HG02840 (cell line): ENCODE results near the gene KRT86.

ENCODE experiments used
- ATAC-seq: cut with Tn5 transposase; IDR thresholded peaks from one replicate; pipeline ENCODE4 v1.9.1; 2021; ENCODE audit warnings: mild to moderate bottlenecking, moderate library complexity, moderate number of reproducible peaks; ENCODE audit not compliant: unreplicated experiment, low FRiP score

The KRT86 gene

DNA sequence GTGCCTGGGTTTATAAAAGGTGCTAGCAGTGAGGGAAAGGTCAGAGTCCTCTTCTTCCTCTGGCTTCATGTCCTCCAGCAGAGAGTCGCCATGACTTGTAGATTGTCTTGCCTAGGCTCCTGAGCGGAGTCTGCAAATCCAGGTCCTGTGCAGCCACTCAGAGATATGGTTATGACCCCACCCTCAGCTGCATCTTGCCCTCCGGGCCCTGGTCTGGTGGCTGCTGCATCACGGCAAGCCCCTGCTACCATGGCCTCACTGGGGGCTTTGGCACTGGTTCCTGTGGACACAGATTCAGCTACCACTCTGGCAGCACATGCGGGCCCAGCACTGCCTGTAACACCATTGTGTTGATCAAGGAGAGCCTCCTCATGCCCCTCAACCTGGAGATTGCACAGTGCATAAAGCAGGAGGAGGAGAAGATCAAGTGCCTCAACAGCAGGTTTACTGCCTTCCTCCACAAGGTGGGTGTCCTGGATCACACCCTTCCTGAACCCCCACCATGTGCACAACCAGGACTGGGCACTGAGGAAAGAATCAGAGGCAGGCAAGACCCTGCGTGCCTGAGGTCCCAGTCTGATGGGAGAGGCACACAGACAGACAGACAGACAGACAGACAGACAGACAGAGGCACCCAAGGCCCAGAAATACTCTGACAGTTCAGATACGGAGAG lies 10.5 kb upstream of the KRT86 start:
- no peak for ATAC-seq

DNA sequence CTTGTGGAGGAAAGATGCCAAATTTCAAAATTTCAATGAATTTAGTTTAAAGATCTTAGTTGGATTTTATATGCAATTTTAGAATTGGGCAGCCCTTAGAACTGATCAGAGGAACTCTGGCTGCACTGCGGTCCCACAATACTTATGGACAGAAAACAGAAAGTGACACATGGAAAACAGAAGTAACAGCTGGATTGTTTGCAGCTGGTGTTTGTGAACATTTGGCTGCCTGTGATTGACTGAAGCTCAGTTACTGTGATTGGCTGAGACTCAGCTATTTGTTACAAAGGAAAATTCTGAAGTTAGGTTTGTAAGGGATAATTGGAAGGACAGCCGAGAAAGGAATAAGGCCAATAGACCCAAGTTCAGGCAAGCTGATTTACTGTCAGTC lies 10.0 kb upstream of the KRT86 start:
- ATAC-seq: no peak

DNA sequence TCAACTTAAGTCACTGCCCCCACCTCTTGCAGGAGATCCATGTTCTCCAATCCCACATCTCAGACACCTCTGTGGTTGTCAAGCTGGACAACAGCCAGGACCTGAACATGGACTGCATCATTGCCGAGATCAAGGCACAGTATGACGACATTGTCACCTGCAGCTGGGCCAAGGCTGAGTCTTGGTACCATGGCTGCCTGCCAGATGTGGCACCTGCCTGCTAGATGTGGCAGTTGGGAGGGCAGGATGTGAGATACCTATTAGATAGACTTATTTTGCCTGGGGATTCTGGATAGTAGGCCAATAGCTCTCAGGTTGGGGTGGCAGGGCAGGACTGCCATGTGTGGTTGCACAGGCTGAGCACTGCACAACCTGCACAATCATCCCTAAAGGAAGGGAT lies 7.9 kb upstream of the KRT86 start:
- no peak for ATAC-seq

DNA sequence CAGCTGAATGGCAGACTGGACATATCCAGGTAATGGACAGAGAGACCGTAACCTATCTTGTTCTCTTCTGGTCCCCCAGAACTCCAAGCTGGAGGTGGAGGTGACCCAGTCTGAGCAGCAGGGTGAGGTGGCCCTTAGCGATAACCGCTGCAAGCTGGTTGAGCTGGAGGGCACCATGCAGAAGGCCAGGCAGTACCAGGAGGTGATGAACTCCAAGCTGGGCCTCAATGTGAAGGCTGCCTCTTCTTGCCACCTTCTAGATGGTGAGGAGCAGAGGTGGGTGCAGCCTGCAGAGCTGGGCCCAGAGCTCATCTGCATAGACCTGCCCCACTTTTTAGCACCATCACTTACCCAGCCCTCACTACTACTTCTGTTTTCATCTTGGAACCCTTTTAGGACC lies 7.2 kb upstream of the KRT86 start:
- ATAC-seq: no peak

DNA sequence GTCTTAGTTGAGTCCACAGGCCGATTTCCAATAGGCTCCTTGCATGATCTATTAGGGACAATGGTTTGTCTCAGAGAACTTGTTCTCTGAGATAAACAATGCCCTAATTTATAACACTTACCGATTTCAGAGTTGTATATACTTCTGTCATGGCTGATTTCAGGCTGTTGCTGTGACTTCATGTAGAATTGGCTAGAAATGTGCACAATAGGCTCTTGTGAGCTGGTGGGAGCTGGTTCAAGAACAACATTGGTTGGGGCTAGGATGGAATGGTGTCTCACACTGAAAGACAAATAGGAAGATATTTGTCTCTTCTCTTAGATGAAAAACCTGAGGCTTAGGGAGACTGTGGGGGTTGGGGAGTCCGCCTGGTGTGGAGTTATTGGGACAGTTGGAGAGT lies 6.7 kb upstream of the KRT86 start:
- no peak for ATAC-seq

DNA sequence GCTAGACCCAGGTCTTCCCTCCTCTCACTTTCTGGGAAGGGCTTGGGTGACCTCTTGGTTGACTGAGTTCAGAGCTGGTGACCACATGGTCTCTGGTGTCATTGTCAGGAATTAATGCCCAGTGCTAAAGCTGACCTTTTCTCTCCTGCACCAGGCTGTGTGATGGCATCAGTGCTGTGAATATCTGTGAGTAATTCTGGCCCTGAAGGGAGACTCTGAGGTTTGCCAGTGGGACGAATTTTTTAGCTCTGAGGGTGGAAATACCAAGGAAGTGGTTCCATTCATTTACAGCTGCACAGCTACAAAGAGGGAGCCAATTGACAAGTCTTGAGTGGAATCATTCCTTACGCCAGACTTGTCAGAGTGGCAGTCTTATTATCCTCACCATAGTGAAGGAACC lies 6.2 kb upstream of the KRT86 start:
- ATAC-seq: no peak

DNA sequence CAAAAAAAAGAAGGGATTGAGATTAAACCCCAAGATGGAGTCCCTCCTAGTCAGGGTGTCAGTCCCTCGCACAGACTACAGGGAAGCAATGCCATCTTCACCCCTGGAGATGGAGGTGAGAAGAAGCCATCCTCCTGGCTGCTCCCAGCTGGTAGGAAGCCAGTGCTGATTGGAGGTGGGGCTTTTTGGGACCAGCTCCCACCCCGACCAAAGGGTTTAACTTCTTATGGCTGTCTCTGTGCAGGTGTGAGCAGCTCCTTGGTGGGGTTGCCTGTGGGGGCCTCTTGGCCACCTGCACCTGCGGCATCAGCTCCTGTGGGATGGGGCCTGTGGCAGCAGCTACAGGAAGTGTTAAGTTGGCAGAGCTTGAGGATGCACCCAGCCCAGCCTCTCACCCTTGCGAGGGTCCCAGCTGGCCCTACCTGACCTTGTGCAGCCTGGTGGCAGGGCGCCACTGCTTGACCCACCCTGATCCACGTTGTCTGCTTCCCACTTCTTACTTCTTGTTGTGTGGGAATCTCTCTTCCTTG lies 3.8 kb upstream of the KRT86 start:
- ATAC-seq: no peak

DNA sequence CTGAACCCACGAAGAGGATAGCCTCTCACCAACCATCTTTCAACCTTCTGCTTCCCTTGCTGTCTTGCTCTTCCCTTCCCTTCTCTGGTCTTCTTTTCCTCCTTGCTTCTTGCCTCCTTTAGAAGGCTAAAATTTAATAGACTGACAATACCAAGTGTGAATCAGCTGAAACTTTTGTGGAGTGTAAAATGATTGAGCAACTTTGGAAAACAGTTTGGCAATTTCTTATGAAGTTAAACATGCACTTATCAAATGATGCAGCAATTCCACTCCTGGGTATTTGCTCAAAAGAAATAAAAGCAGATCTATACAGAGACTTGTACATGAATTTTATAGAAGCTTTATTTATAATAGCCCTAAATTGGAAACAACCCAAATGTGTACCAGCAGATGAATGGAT lies 3.3 kb upstream of the KRT86 start:
- no peak for ATAC-seq

DNA sequence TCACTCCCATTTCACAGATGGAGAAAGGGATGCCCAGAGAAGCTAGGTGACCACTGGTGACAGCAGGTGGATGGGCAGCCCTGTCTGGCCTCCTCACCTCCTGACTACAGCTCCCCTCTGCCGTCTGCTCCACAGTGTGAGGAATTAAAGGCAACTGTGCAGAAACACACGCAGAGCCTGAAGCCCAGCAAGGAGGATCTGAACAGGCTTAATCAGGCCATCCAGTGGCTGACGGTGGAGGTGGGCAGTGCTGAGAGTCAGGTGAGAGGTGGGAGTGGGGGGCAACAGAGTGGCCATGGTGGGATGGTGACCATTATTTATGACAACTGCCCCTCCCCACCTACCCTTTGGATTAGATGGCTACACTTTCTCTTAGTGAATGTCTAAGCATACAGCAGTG lies 1.2 kb downstream of the KRT86 start:
- ATAC-seq: no peak

DNA sequence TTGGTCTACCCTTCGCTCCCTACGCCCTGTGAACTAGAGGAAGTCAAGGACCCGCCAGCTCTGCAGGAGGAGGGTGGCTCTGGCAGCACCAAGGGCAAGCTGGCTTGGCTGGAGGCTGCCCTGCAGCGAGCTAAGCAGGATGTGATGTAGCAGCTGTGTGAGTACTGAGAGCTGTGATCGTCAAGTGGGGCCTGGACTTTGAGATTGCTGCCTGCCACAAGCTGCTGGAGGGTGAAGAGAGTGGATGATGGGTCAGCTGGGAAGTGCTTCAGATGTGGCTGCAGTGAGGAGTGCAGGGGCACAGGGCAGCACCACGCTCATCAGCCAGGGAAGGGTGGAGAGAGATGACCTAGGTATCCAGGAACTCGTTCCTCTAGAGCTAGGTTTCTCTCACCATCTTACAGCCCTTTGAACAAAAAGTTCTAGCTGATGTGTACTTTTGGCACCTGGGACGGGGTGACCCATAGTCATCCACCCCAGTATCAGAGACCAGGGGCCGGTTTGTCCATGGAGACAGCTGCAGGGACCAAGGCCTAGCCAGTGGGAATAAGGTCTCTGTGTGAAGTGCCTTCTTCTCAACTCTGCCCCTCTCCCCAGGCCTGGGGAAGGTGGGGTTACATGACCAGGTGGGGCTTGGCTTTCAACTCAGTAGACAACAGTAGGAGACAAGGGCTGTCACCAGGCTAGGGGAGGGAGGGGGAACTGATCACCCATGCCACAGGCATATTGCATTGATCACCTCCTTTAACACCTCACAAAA lies 3.2 kb downstream of the KRT86 start:
- no peak for ATAC-seq

DNA sequence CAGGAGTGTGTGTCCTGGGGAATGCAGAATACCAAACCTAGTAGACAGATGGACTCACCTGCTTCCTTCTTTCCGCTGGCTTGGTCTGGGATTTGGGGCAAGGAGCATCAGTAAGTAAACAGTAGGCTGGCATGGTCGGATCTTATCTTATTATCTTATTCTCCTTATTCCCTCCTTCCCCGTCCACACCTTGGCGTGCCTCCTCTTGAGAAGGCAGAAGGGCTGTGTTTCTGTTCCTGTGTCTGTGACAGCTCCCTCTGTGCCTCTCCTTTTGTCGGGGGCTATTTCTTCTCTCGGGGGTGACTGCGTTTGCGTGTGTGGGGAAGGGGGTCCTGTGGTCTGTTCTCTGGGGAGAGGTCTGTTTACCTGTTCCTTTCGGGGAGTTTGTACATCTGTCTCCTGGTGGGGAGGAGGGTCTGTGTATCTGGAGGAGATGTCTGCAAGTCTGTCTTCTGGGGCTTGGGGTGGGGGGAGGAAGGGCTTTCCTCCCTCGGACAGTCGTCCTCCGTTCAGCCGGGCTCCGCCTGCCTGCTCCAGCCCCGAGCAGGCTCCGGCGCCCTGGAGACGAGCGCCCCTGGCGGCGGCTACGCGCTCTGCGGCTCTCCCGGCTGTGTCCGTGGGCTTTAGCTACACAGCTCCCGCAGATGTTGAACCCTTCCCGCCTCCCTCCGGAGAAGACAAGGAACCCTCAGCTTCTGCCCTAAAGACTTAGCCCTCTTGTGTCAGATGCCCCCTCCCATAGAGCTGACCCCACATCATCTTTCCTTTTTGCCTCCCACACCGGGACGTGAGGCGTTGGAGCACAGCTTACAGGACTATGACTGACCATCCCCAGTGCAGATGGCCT lies 4.4 kb downstream of the KRT86 start:
- no peak for ATAC-seq

DNA sequence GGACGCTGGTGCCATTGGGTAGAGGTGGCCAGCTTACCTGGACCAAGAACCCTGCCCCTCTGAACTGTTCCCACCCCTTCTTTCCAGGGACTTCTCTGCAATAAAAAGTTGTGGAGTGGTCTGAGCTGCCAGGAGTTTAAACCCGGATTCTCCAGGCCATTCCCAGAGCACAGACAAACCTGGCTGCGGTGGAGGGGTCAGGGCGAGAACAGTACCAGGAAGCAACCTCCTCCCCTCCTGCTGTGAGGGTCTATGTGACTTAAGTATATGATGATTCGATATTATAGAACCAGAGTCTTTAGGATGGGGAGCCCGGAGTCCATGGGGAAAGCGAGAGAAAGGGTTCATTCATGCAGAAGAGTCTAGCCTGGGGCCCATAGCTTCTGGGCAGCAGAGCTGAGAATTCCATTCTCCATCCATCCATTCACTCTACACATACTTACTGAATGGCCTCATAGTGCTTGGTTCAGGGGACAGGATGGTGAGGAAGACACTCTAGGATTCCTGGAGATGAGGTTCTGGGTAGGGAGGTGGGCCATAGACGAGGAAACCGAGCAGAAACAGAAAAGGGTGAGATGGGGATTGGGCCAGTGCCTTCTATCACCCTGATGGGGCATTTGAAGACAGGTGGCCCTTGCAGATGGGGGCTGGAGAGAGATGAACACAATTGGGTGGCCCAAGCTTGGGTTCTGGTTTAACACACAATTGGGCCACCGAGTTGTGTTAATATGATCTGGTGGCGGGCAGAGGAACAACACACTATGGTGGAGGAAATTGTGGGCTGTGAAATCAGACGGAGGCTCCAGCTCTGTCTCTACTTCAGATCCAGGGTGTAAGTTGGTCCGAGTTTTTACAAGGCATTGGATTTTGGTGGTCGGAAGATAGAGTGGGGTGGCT lies 5.2 kb downstream of the KRT86 start:
- ATAC-seq: no peak

DNA sequence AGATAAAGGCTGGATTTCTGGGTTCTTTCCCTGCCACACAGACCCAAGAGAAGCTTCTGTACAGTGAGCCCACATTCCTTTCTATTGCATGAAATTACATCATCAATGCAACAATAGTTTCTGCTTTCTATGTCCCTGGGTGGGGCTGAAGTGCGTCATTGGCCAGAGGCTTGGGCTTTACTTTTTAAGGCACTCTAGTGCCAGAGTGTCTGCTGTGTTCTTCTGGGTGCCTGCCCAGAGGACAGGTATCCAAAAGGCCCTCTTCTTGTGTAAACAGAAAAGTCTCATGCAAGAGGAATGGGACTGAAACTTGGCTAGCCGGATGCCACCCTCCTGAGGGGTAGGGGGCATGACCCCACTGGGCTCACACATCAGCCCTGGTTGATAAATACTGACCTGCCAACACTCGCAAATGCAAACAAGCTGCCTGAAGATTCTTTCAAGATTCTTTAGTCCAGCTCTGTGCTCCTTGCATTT lies 5.9 kb downstream of the KRT86 start:
- ATAC-seq: no peak

DNA sequence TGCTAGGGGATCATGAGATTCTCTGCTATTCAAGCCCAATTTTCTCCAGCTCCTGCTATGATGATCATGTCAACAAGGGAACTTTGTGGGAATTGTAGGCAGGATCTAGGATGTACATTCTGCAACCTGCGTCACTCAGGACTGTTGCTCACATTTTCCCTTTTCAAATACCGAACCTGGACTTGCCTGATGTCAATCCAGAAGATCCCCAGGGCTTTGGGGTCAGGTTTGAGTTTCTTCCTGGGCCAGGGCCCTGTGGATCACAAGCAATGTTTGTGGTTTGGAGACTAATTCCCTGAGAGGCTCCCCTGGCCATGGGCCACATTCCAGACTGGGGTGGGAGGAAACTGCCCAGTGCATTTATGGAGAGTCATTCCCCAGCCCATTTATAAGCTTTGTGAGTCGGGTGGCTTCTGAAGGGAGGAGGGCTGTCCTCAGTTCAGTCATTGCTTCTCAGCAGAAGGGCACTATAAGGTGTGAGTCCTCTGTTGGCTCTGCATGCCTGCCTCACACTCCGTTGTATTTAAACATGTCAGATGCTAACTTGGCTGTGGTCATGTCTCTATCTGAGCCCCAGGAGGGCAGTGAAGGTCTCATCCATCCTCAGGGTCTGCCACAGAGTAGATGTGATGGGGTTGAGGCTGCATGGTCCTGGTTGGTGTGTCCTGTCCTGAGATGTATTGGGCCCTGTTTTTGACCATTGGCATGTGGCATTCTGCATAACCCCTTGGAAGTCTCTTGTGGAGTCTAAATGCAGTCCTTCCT lies 6.5 kb downstream of the KRT86 start:
- ATAC-seq: no peak

DNA sequence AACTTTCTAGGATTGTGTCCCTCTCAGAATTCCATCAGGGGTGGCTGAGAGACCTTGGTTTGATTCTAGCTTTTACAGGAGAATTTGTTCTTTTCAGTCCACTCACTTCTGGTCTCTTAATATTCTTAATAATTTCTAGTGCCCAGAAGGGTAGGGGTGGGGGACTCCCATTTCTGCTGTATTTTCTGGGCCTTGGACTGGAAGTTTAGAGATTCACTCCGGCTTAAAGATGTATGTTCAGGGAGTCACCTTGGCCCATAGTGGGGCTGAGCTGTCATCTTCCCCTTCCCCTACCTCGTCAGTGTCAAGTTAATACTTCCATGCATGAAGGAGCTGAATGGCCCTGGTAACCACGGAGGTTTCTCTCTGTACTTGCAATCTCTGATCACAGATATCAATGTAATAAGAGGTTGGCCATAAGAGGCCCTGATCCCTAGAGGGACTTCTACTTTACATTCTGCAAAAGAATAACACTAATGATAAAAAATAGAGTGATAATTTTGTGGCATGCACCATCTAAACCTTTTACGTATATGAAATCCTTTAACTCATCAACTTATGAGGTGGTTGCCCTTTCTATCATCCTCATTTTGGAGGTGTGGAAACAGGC lies 10.2 kb downstream of the KRT86 start:
- ATAC-seq: no peak

DNA sequence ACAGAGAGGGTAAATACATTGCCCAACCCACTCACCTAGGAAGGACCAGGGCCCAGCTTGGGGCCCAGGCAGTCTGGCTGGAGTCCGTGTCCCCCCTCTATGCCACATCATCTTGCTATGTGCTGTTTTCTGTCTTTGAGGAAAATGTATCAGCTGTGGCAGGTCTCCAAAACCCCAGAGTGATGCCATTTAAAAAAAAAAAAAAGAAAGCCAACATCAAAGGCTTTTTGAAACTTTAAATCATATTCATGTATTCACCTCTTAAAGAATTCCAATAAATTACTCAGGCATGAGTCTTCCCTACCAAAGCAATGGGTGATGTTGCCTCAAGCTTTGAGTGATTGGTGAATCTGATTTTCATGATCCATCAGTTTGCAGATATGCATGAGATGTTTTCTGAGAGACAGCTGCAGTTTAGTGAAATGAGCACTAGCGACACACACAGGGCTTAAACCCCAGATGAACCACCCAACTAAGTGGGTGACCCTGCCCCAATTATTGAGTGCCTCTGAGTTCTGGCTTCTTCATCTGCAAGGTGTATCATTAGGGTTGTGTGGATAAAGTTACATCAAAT lies 10.8 kb downstream of the KRT86 start:
- ATAC-seq: no peak

DNA sequence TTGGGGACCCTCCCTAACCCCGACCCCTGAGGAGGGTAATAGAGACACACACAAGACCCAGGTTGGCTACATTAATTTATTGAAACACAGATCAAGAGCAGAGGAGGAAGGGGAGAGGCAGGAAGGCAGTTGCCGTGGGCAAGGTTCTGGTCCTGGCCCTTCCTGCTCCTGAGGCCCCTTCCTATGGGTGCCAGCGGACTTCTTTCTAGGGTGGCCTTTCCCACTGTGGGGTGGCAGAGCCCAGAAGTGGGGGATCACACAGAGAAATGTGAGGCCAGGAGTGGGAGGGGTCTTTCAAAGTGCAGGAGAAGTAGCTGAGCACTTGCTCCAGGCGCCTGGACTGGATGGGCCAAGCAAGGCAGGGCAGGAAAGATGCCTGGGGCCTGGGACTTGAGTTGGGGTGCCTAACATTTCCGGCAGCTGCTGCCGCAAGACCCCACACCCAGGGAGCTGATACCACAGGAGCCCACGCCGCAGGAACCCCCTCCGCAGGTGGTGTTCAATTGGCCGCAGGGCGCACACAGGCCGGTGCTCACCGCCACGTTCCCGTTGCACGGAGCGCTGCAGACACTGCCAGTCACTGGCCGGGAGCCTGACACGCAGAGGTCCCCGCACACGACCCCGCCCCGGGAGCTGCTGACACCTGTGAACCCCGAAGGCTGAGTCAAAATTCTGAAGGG lies 11.5 kb downstream of the KRT86 start:
- ATAC-seq: no peak
